Measurements from ENCODE around the gene ERFE. TPM values are rescaled to one million over a fixed set of nuclear protein-coding genes. Genes with fewer than 3 reads are reported as not detected.

The ERFE gene
- polyA plus RNA-seq, 1 of the 3 experiments (the other 2 are of a cell fraction), result 1.3 TPM

DNA sequence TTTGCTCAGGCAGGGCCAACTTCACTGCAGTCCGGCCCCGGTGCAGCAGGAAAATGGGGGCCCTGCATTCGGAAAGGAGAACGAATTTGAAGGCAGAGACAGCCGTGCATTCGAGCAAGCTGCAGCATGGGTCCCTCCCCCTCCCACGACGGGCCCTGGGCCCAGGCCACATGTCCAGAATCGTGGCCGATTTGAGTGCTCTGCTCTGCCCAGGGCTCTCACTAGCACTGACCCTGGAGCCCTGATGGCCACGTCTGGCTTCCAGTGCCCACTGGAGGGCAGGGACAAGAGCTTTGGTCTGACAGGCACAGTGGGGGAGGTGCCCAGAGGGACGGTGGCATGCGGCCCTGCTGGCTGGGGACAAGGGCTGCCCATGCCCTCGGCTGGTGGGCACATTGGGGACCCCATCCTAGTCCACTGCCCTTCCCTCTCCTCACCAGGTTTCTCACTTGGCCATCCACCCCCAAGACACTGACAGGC lies 34.7 kb upstream of the ERFE start:
- H3K27me3 ChIP-seq (ENCODE audit: insufficient read depth), result no peaks in the 10 kb centered on the region
- H4K20me1 ChIP-seq (ENCODE audit: insufficient read depth), result no peaks in the 10 kb centered on the region
- no peaks in the 10 kb centered on the region for H3F3A ChIP-seq (replicated peaks; ENCODE audit: insufficient read depth)
- H2AFZ ChIP-seq (ENCODE audit: low read depth), result no peak overlapping the region
- H3K9me3 ChIP-seq, result no peaks in the 10 kb centered on the region
- no peak overlapping the region for H3K4me2 ChIP-seq
- WGBS (ENCODE audit: low lambda C conversion rate), result 40% methylated on average over 2 of the region's 14 CpGs
- H3K4me3 ChIP-seq (ENCODE audit: low read depth in 2 of 2, low read length in 1 of 2), result no peak overlapping the region
- POLR2A ChIA-PET, result no interaction called here
- CTCF ChIA-PET, result interaction anchor here (0.9 kb wide), 1 partner anchor 11 kb away, joined by 3 read pairs; no protein-coding TSS in a partner anchor
- no peak for DNase-seq
- no peaks in the 10 kb centered on the region for H3K36me3 ChIP-seq (replicated peaks in 1 of 2; ENCODE audit: control insufficient read depth in 1 of 2, insufficient read depth in 2 of 2, low read length in 1 of 2)
- H3K79me2 ChIP-seq (ENCODE audit: insufficient read depth), result no peaks in the 10 kb centered on the region
- H3K4me1 ChIP-seq (ENCODE audit: control insufficient read depth in 1 of 2, insufficient read depth in 2 of 2, low read depth in 1 of 2, low read length in 1 of 2), result no peaks in the 10 kb centered on the region
- no peak overlapping the region for H3K9ac ChIP-seq
- no peak for TF ChIP-seq TAF1 (IDR thresholded peaks at IDR 0.05; ENCODE audit: borderline replicate concordance, low read depth, low read length)
- no peak for TF ChIP-seq MAX (IDR thresholded peaks at IDR 0.05; ENCODE audit: low read depth)
- TF ChIP-seq NFIC (IDR thresholded peaks at IDR 0.05; ENCODE audit: borderline replicate concordance), result no peak
- no peak for TF ChIP-seq GABPA (IDR thresholded peaks at IDR 0.05; ENCODE audit: low read depth)
- TF ChIP-seq, protein P1, sequence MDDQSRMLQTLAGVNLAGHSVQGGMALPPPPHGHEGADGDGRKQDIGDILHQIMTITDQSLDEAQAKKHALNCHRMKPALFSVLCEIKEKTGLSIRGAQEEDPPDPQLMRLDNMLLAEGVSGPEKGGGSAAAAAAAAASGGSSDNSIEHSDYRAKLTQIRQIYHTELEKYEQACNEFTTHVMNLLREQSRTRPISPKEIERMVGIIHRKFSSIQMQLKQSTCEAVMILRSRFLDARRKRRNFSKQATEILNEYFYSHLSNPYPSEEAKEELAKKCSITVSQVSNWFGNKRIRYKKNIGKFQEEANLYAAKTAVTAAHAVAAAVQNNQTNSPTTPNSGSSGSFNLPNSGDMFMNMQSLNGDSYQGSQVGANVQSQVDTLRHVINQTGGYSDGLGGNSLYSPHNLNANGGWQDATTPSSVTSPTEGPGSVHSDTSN (IDR thresholded peaks at IDR 0.05), result no peak
- TF ChIP-seq GATA2 (CRISPR knock-in tag; IDR thresholded peaks at IDR 0.05), result no peak
- no peak for TF ChIP-seq RXRA (IDR thresholded peaks at IDR 0.05; ENCODE audit: borderline replicate concordance, low read depth)
- no peak for TF ChIP-seq TEAD4 (IDR thresholded peaks at IDR 0.05; ENCODE audit: borderline replicate concordance, insufficient read depth)
- TF ChIP-seq FOXM1 (IDR thresholded peaks at IDR 0.05; ENCODE audit: low read depth), result no peak
- TF ChIP-seq FOXJ3 (CRISPR knock-in tag; IDR thresholded peaks at IDR 0.05), result no peak
- no peak for TF ChIP-seq MXI1 (IDR thresholded peaks at IDR 0.05; ENCODE audit: low read depth, low read length)
- no peak for TF ChIP-seq EP300 (IDR thresholded peaks at IDR 0.05; ENCODE audit: borderline replicate concordance in 1 of 2, low read depth in 1 of 2, low read length in 1 of 2)
- no peak for TF ChIP-seq CTCF (IDR thresholded peaks at IDR 0.05)
- TF ChIP-seq ZBTB33 (IDR thresholded peaks at IDR 0.05; ENCODE audit: borderline replicate concordance, low read depth), result no peak
- no peak for TF ChIP-seq FOSL2 (IDR thresholded peaks at IDR 0.05; ENCODE audit: borderline replicate concordance, low read depth)
- no peak for TF ChIP-seq SIN3A (IDR thresholded peaks at IDR 0.05; ENCODE audit: borderline replicate concordance, low read depth, low read length)
- TF ChIP-seq POLR2AphosphoS5 (IDR thresholded peaks at IDR 0.05; ENCODE audit: low read depth, low read length), result no peak
- H3K9me2 ChIP-seq, result no peaks in the 10 kb centered on the region
- no peak overlapping the region for H3K27ac ChIP-seq (ENCODE audit: low read depth in 2 of 2, low read length in 1 of 2)
